Measurements from ENCODE around the gene FAM184A.

DNA sequence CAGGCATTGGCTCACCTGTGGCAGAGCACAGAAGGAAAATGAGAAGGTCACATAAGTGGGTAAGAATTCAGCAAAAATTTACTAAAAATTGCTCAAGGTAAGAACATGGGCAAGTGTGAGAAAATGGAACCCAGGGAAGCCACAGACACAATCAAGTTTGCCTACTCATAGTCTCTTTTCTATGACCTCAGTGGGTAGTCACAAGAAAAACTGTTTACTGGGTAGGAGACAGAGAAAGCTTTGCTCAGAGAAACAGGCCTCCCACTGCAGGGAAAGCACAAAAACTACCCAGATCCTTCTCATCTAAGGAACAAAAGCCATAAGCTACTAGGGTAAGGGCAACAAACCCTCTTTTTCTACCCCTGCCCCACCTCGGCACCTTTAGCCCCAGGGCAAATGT lies 35.2 kb downstream of the FAM184A start:
- TF ChIP-seq, protein P1, sequence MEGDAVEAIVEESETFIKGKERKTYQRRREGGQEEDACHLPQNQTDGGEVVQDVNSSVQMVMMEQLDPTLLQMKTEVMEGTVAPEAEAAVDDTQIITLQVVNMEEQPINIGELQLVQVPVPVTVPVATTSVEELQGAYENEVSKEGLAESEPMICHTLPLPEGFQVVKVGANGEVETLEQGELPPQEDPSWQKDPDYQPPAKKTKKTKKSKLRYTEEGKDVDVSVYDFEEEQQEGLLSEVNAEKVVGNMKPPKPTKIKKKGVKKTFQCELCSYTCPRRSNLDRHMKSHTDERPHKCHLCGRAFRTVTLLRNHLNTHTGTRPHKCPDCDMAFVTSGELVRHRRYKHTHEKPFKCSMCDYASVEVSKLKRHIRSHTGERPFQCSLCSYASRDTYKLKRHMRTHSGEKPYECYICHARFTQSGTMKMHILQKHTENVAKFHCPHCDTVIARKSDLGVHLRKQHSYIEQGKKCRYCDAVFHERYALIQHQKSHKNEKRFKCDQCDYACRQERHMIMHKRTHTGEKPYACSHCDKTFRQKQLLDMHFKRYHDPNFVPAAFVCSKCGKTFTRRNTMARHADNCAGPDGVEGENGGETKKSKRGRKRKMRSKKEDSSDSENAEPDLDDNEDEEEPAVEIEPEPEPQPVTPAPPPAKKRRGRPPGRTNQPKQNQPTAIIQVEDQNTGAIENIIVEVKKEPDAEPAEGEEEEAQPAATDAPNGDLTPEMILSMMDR (IDR thresholded peaks at IDR 0.05; ENCODE audit: extremely low read depth in 1 of 2, insufficient read depth in 1 of 2, low read depth in 1 of 2, low read length in 2 of 2) = no peak
- no peak for TF ChIP-seq JUN (IDR thresholded peaks at IDR 0.05; ENCODE audit: borderline replicate concordance, insufficient read depth, insufficient read length, low read depth)
- no peak for TF ChIP-seq POLR2AphosphoS5 (IDR thresholded peaks at IDR 0.05; ENCODE audit: insufficient read depth, low read depth, low read length)
- TF ChIP-seq POLR2A (IDR thresholded peaks at IDR 0.05; ENCODE audit: low read depth, low read length) = no peak

Data from endothelial cell of umbilical vein (primary cell).